GM19397 (cell line): Measurements from ENCODE around the gene MED9.

Source experiments
- ATAC-seq: cut with Tn5 transposase; IDR thresholded peaks from one replicate; pipeline ENCODE4 v1.9.1; 2021; ENCODE audit warnings: mild to moderate bottlenecking, moderate library complexity; ENCODE audit not compliant: unreplicated experiment

Gene MED9

GRCh38 chr17:17533901-17534441 is 57.2 kb downstream of the MED9 start:
- no peak for ATAC-seq

- no peak for ATAC-seq
Observed at GRCh38 chr17:17535957-17536356, 59.2 kb downstream of the MED9 start.

- ATAC-seq, result no peak
Observed at GRCh38 chr17:17536702-17537101, 59.9 kb downstream of the MED9 start.

GRCh38 chr17:17537311-17538099 is 60.7 kb downstream of the MED9 start:
- ATAC-seq, result no peak

- no peak for ATAC-seq
Observed at GRCh38 chr17:17538417-17539391, 61.9 kb downstream of the MED9 start.

GRCh38 chr17:17539591-17539990 is 62.8 kb downstream of the MED9 start:
- no peak for ATAC-seq

GRCh38 chr17:17540278-17540906 is 63.6 kb downstream of the MED9 start:
- no peak for ATAC-seq

- ATAC-seq, result no peak
Observed at GRCh38 chr17:17540935-17541639, 64.3 kb downstream of the MED9 start.

- ATAC-seq, result no peak
Observed at GRCh38 chr17:17541640-17542001, 64.8 kb downstream of the MED9 start.
